Bronchial epithelial cell (primary cell): ENCODE measurements around the gene SYCE3. TPM values are rescaled to one million over a fixed set of nuclear protein-coding genes. Genes with fewer than 3 reads are reported as not detected.
A peak's percentile ranks its signal among the peaks of the same experiment; 100 is the strongest.

Experiments
- DNase-seq: peaks from one replicate; pipeline ENCODE4 v3.0.0-alpha.2; 2010; ENCODE audit warnings: low read depth
- FAIRE-seq: peaks from 2 replicates; lab custom pipeline; 2011; peaks lifted over from hg19 to GRCh38; lab: Jason Lieb, UNC
- H3K27me3 ChIP-seq: 2 replicates; pipeline ENCODE4 v1.5.1; 2011; ENCODE audit warnings: low read length; ENCODE audit not compliant: control insufficient read depth, insufficient read depth
- H3K36me3 ChIP-seq: 2 replicates; pipeline ENCODE4 v1.5.1; 2011; ENCODE audit warnings: low read length; ENCODE audit not compliant: control insufficient read depth, insufficient read depth
- H3K4me3 ChIP-seq: 2 replicates; pipeline ENCODE4 v1.5.1; 2011; ENCODE audit warnings: mild to moderate bottlenecking, low read depth, low read length, control low read depth
- CTCF ChIP-seq: IDR thresholded peaks from 2 replicates; pipeline ENCODE4 v1.5.1; 2011; ENCODE audit warnings: mild to moderate bottlenecking, moderate library complexity, low read length, control low read depth, inconsistent platforms; ENCODE audit not compliant: insufficient read depth, severe bottlenecking
- total RNA-seq: library from RNA; depleted of rRNA; stranded (reverse); fragments of >200 nt; gene quantifications from 2 replicates; pipeline ENCODE4 v1.2.1, GENCODE V29; 2014

SYCE3 gene
- total RNA-seq, 1 donor from 2014 or later: 0.79 TPM

- no peak for TF ChIP-seq CTCF
- Histone ChIP-seq H3K4me3 (no peak overlapping the region), H3K27me3 (no peaks in the 10 kb centered on the region), H3K36me3 (peaks cover 15% of the 10 kb centered on the region)
- DNase-seq (no peak), FAIRE-seq (no peak)
Measured at GRCh38 chr22:50505276-50505775, 57.4 kb downstream of the SYCE3 start.

- TF ChIP-seq CTCF: no peak
- Histone ChIP-seq H3K4me3 (no peak overlapping the region), H3K27me3 (no peaks in the 10 kb centered on the region), H3K36me3 (peaks cover 15% of the 10 kb centered on the region)
- DNase-seq (peak; percentile 68), FAIRE-seq (no peak)
Measured at GRCh38 chr22:50504369-50505211, 58.1 kb downstream of the SYCE3 start.

- FAIRE-seq (no peak), DNase-seq (no peak)
- peak; percentile 16 for TF ChIP-seq CTCF
- Histone ChIP-seq H3K27me3 (no peaks in the 10 kb centered on the region), H3K4me3 (no peak overlapping the region), H3K36me3 (peaks cover 15% of the 10 kb centered on the region)
Measured at GRCh38 chr22:50503475-50504145, 59.1 kb downstream of the SYCE3 start.

GRCh38 chr22:50502628-50503474, 59.9 kb downstream of the SYCE3 start:
- no peak for DNase-seq
- no peak for TF ChIP-seq CTCF
- Histone ChIP-seq H3K4me3 (no peak overlapping the region), H3K27me3 (no peaks in the 10 kb centered on the region), H3K36me3 (peaks cover 15% of the 10 kb centered on the region)
- no peak for FAIRE-seq

- TF ChIP-seq CTCF: no peak
- DNase-seq: no peak
- FAIRE-seq: no peak
- Histone ChIP-seq H3K36me3 (peaks cover 15% of the 10 kb centered on the region), H3K4me3 (no peak overlapping the region), H3K27me3 (no peaks in the 10 kb centered on the region)
Measured at GRCh38 chr22:50502096-50502495, 60.6 kb downstream of the SYCE3 start.

Other genes starting within 250 kb of the SYCE3 start
- 1.1 and 1.8 TPM in 2 replicates for gene DENND6B, start 235.9 kb downstream of the SYCE3 start, total RNA-seq
- 50.5 and 57.5 TPM in 2 replicates for gene PPP6R2, start 219.6 kb downstream of the SYCE3 start, total RNA-seq
- 123 and 129 TPM in 2 replicates for gene SBF1, start 87.9 kb downstream of the SYCE3 start, total RNA-seq
- 3.7 and 5.4 TPM in 2 replicates for gene ADM2, start 81.4 kb downstream of the SYCE3 start, total RNA-seq
- not detected in 2 replicates for gene MIOX, start 76.1 kb downstream of the SYCE3 start, total RNA-seq
- 10.3 and 12.7 TPM in 2 replicates for gene LMF2, start 55.2 kb downstream of the SYCE3 start, total RNA-seq
- gene NCAPH2, start 54.7 kb downstream of the SYCE3 start, total RNA-seq: 28.3 and 44.2 TPM in 2 replicates
- gene SCO2, start 37.3 kb downstream of the SYCE3 start, total RNA-seq: 2.0 and 2.1 TPM in 2 replicates
- 56.6 and 126 TPM in 2 replicates for gene TYMP, start 32.9 kb downstream of the SYCE3 start, total RNA-seq
- 0.26 TPM in 2 replicates for gene KLHDC7B, start 17.0 kb downstream of the SYCE3 start, total RNA-seq
- gene CPT1B, start 15.5 kb upstream of the SYCE3 start, total RNA-seq: 3.4 and 8.2 TPM in 2 replicates
- gene CHKB, start 19.9 kb upstream of the SYCE3 start, total RNA-seq: 27.6 and 34.3 TPM in 2 replicates
- 0.53 and 0.77 TPM in 2 replicates for gene MAPK8IP2, start 37.9 kb upstream of the SYCE3 start, total RNA-seq
- gene ARSA, start 65.2 kb upstream of the SYCE3 start, total RNA-seq: 12.1 and 13.6 TPM in 2 replicates
- gene SHANK3, start 109.9 kb upstream of the SYCE3 start, total RNA-seq: 0.79 and 0.90 TPM in 2 replicates
- gene ACR, start 175.3 kb upstream of the SYCE3 start, total RNA-seq: not detected in 2 replicates
- gene RABL2B, start 220.7 kb upstream of the SYCE3 start, total RNA-seq: 4.5 and 7.9 TPM in 2 replicates